HEK293 (cell line): ENCODE results near the gene CCDC187.
"Not testable (repeated sequence)": the region's sequence is repeated elsewhere in the genome, so short reads cannot be mapped to it uniquely, and the experiment has no call there.

Experiments used
- CTCF ChIA-PET: fragments of 350-600 bp; formaldehyde crosslinking; extraction: SDS; loops from one replicate; lab custom pipeline; 2021; ENCODE audit warnings: antibody characterized with exemption; lab: Yijun Ruan, JAX
- POLR2A ChIA-PET: fragments of 300-600 bp; formaldehyde crosslinking; extraction: SDS; loops from one replicate; lab custom pipeline; 2020; ENCODE audit warnings: antibody characterized with exemption, inconsistent platforms; lab: Yijun Ruan, JAX
- H3K27ac ChIP-seq: fragments of 200-500 bp; sonication (Bioruptor generic); 2 replicates; pipeline ENCODE4 v1.5.1; 2014; ENCODE audit warnings: low read depth, low read length, control low read depth, inconsistent platforms; ENCODE audit errors: extremely low read depth
- H3K36me3 ChIP-seq, 2 experiments: fragments of 200-500 bp in 1 of 2; sonication (Bioruptor generic) in 1 of 2; 1 replicate in 1 of 2; 2 replicates in 1 of 2; pipeline ENCODE4 v1.5.1; 2014 to 2017; ENCODE audit warnings: inconsistent platforms in 2 of 2, low read length in 2 of 2; ENCODE audit not compliant: control insufficient read depth in 2 of 2, insufficient read depth in 1 of 2
- H3K4me1 ChIP-seq: fragments of 200-500 bp; sonication (Bioruptor generic); 2 replicates; pipeline ENCODE4 v1.5.1; 2014; ENCODE audit warnings: mild to moderate bottlenecking, low read length, inconsistent platforms; ENCODE audit not compliant: control insufficient read depth, insufficient read depth
- H3K4me3 ChIP-seq: 2 replicates; pipeline ENCODE4 v1.5.1; 2011; ENCODE audit warnings: low read depth, mild to moderate bottlenecking, control low read depth, low read length, moderate library complexity
- H3K9me3 ChIP-seq: fragments of 200-500 bp; sonication (Bioruptor generic); 2 replicates; pipeline ENCODE4 v1.5.1; 2014; ENCODE audit warnings: low read depth, low read length, inconsistent platforms; ENCODE audit not compliant: control insufficient read depth, insufficient read depth
- AEBP2 ChIP-seq: fragments of 450-650 bp; formaldehyde crosslinking; IDR thresholded peaks from 2 replicates; pipeline ENCODE4 v1.5.1; 2016; ENCODE audit warnings: missing biosample characterization, missing genetic modification characterization, borderline replicate concordance
- CTCF ChIP-seq: fragments of 450-650 bp; formaldehyde crosslinking; IDR thresholded peaks from 2 replicates; pipeline ENCODE4 v1.5.1; 2016; ENCODE audit warnings: missing biosample characterization, missing genetic modification characterization
- PATZ1 ChIP-seq: fragments of 450-650 bp; formaldehyde crosslinking; IDR thresholded peaks from 2 replicates; pipeline ENCODE4 v1.5.1; 2016; ENCODE audit warnings: missing biosample characterization, missing genetic modification characterization
- SETDB1 ChIP-seq: IDR thresholded peaks from one replicate; pipeline ENCODE4 v1.6.1; 2017; ENCODE audit warnings: mild to moderate bottlenecking, low read length, moderate library complexity, mixed read lengths; ENCODE audit not compliant: insufficient read length
- ZBTB49 ChIP-seq: fragments of 450-650 bp; formaldehyde crosslinking; IDR thresholded peaks from 2 replicates; pipeline ENCODE4 v1.5.1; 2016; ENCODE audit warnings: missing biosample characterization, missing genetic modification characterization, low read depth
- ZEB2 ChIP-seq: fragments of 450-650 bp; formaldehyde crosslinking; IDR thresholded peaks from 2 replicates; pipeline ENCODE4 v1.5.1; 2016; ENCODE audit warnings: missing biosample characterization, missing genetic modification characterization
- ZNF202 ChIP-seq: fragments of 450-650 bp; formaldehyde crosslinking; IDR thresholded peaks from 2 replicates; pipeline ENCODE4 v1.5.1; 2016; ENCODE audit warnings: missing biosample characterization, missing genetic modification characterization, borderline replicate concordance
- ZNF248 ChIP-seq: fragments of 450-650 bp; formaldehyde crosslinking; IDR thresholded peaks from 2 replicates; pipeline ENCODE4 v1.5.1; 2017; ENCODE audit warnings: missing biosample characterization, missing genetic modification characterization
- ZNF280D ChIP-seq: fragments of 450-650 bp; formaldehyde crosslinking; IDR thresholded peaks from 2 replicates; pipeline ENCODE4 v1.5.1; 2016; ENCODE audit warnings: missing biosample characterization, missing genetic modification characterization
- ZNF580 ChIP-seq: fragments of 450-650 bp; formaldehyde crosslinking; IDR thresholded peaks from 2 replicates; pipeline ENCODE4 v1.5.1; 2016; ENCODE audit warnings: missing biosample characterization, missing genetic modification characterization
- ZNF626 ChIP-seq: fragments of 450-650 bp; sonication (Bioruptor Pico); formaldehyde crosslinking; IDR thresholded peaks from 2 replicates; pipeline ENCODE4 v1.5.1; 2018; ENCODE audit warnings: missing biosample characterization, missing genetic modification characterization, inconsistent platforms
- ZSCAN5A ChIP-seq: fragments of 450-650 bp; formaldehyde crosslinking; IDR thresholded peaks from 2 replicates; pipeline ENCODE4 v1.5.1; 2016; ENCODE audit warnings: missing biosample characterization, missing genetic modification characterization
- ZXDB ChIP-seq: fragments of 450-650 bp; formaldehyde crosslinking; IDR thresholded peaks from 2 replicates; pipeline ENCODE4 v1.5.1; 2016; ENCODE audit warnings: missing biosample characterization, missing genetic modification characterization

CCDC187 gene

GRCh38 chr9:136322756-136323330 lies 18.9 kb upstream of the CCDC187 start:
- H3K36me3 ChIP-seq: no peaks in the 10 kb centered on the region
- ChIA-PET POLR2A (interaction anchor here (2.3 kb wide), 1 partner anchor 40 kb away, joined by 6 read pairs; the partner anchor contains the start of gene DNLZ), CTCF (interaction anchor here (0.6 to 2.3 kb wide), 6 partner anchors 9 to 44 kb away, joined by 3 to 30 read pairs (median 5); partner anchors contain the start of gene DNLZ)
- TF ChIP-seq ZBTB49 (tag by site-specific recombination) (no peak), CTCF (tag by site-specific recombination) (0 out of 2 replicates have a peak, but pooled peaks have one; percentile 7)
- no peak overlapping the region for H3K4me3 ChIP-seq
- H3K27ac ChIP-seq: no peak overlapping the region
- no peaks in the 10 kb centered on the region for H3K9me3 ChIP-seq
- no peaks in the 10 kb centered on the region for H3K4me1 ChIP-seq

- no peaks in the 10 kb centered on the region for H3K4me1 ChIP-seq
- CTCF ChIA-PET: interaction anchor here (1.0 to 1.5 kb wide), 3 partner anchors 10 to 18 kb away, joined by 3 to 5 read pairs (median 5); no protein-coding TSS in a partner anchor
- POLR2A ChIA-PET: interaction anchor here (0.7 kb wide), 1 partner anchor 78 kb away, joined by 9 read pairs; no protein-coding TSS in a partner anchor
- H3K36me3 ChIP-seq: no peaks in the 10 kb centered on the region
- H3K9me3 ChIP-seq: no peaks in the 10 kb centered on the region
- TF ChIP-seq PATZ1 (tag by site-specific recombination) (no peak), AEBP2 (tag by site-specific recombination) (no peak), ZXDB (tag by site-specific recombination) (no peak), ZEB2 (tag by site-specific recombination) (no peak), ZNF626 (tag by site-specific recombination) (no peak), ZNF202 (tag by site-specific recombination) (no peak)
- no peak overlapping the region for H3K27ac ChIP-seq
- H3K4me3 ChIP-seq: no peak overlapping the region
Observed at GRCh38 chr9:136321561-136321960, 17.7 kb upstream of the CCDC187 start.

- H3K27ac ChIP-seq, H3K4me1 ChIP-seq, H3K4me3 ChIP-seq, H3K9me3 ChIP-seq, H3K36me3 ChIP-seq, POLR2A ChIA-PET: not testable (repeated sequence)
- CTCF ChIA-PET: interaction anchor here (0.7 to 1.5 kb wide), 3 partner anchors 9 to 41 kb away, joined by 3 to 5 read pairs (median 5); no protein-coding TSS in a partner anchor
- TF ChIP-seq ZNF280D (tag by site-specific recombination) (peak; percentile 86), ZNF580 (tag by site-specific recombination) (peak; percentile 73), ZSCAN5A (tag by site-specific recombination) (0 out of 2 replicates have a peak, but pooled peaks have one; percentile 10), ZNF248 (tag by site-specific recombination) (0 out of 2 replicates have a peak, but pooled peaks have one; percentile 32), SETDB1 (peak; percentile 44)
Observed at GRCh38 chr9:136320972-136321371, 17.1 kb upstream of the CCDC187 start.
